HepG2 (cell line): ENCODE results near the gene PRKCD. TPM values are rescaled to one million over a fixed set of nuclear protein-coding genes. Genes with fewer than 3 reads are reported as not detected.

ENCODE experiments used
- CBX5 ChIP-seq: sonication (generic); formaldehyde crosslinking; IDR thresholded peaks from 2 replicates; pipeline ENCODE4 v1.4.0; 2020; ENCODE audit warnings: missing genetic modification reagents, borderline replicate concordance
- MAFK ChIP-seq, 2 experiments: IDR thresholded peaks in 1 of 2; conservative IDR thresholded peaks in 1 of 2; 2 replicates each; pipeline ENCODE4 v1.6.1; 2011; ENCODE audit warnings: improper control_type of control experiment in 2 of 2, low read length in 2 of 2
- MLX ChIP-seq: IDR thresholded peaks from 2 replicates; pipeline ENCODE4 v1.6.1; 2016
- NFKBIZ ChIP-seq: IDR thresholded peaks from 2 replicates; pipeline ENCODE4 v1.6.1; 2018; ENCODE audit warnings: missing genetic modification reagents, missing compliant biosample characterization
- PAWR ChIP-seq: sonication (generic); formaldehyde crosslinking; IDR thresholded peaks from 2 replicates; pipeline ENCODE4 v1.4.0; 2020; ENCODE audit warnings: missing genetic modification reagents, mild to moderate bottlenecking, borderline replicate concordance
- POLR2G ChIP-seq: fragments of 200-400 bp; formaldehyde crosslinking; IDR thresholded peaks from 2 replicates; pipeline ENCODE4 v1.6.1; 2018; ENCODE audit warnings: mild to moderate bottlenecking, low read depth, low read length, moderate library complexity
- RAD21 ChIP-seq: fragments of 450-650 bp; formaldehyde crosslinking; IDR thresholded peaks from 2 replicates; pipeline ENCODE4 v1.5.0; 2020; ENCODE audit warnings: mild to moderate bottlenecking
- RXRA ChIP-seq: sonication (generic); formaldehyde crosslinking; IDR thresholded peaks from 2 replicates; pipeline ENCODE4 v1.5.1; 2020; ENCODE audit warnings: missing genetic modification reagents
- TARDBP ChIP-seq: sonication (generic); formaldehyde crosslinking; IDR thresholded peaks from 2 replicates; pipeline ENCODE4 v1.8.0; 2022; ENCODE audit warnings: mild to moderate bottlenecking, missing genetic modification reagents
- TBX2 ChIP-seq: sonication (generic); formaldehyde crosslinking; IDR thresholded peaks from 2 replicates; pipeline ENCODE4 v1.5.0; 2020; ENCODE audit warnings: missing genetic modification reagents, mild to moderate bottlenecking, borderline replicate concordance
- WIZ ChIP-seq: sonication (generic); formaldehyde crosslinking; IDR thresholded peaks from 2 replicates; pipeline ENCODE4 v1.5.1; 2020; ENCODE audit warnings: mild to moderate bottlenecking, missing genetic modification reagents
- ZBTB25 ChIP-seq: IDR thresholded peaks from 2 replicates; pipeline ENCODE4 v1.6.1; 2018; ENCODE audit warnings: missing genetic modification reagents
- ZMYM2 ChIP-seq: sonication (generic); formaldehyde crosslinking; IDR thresholded peaks from 2 replicates; pipeline ENCODE4 v1.8.0; 2022; ENCODE audit warnings: mild to moderate bottlenecking, missing genetic modification reagents
- ZMYM3 ChIP-seq: sonication (generic); formaldehyde crosslinking; IDR thresholded peaks from 2 replicates; pipeline ENCODE4 v1.5.1; 2020; ENCODE audit warnings: mild to moderate bottlenecking, missing genetic modification reagents
- ZNF10 ChIP-seq: sonication (generic); formaldehyde crosslinking; IDR thresholded peaks from 2 replicates; pipeline ENCODE4 v1.4.0; 2020; ENCODE audit warnings: mild to moderate bottlenecking, low read depth, missing genetic modification reagents, borderline replicate concordance
- ZNF205 ChIP-seq: IDR thresholded peaks from 2 replicates; pipeline ENCODE4 v1.6.1; 2018; ENCODE audit warnings: missing biosample characterization, missing genetic modification reagents
- ZNF331 ChIP-seq: sonication (generic); formaldehyde crosslinking; IDR thresholded peaks from 2 replicates; pipeline ENCODE4 v1.4.0; 2020; ENCODE audit warnings: missing genetic modification reagents
- ZNF746 ChIP-seq: sonication (generic); formaldehyde crosslinking; IDR thresholded peaks from 2 replicates; pipeline ENCODE4 v1.8.0; 2022; ENCODE audit warnings: mild to moderate bottlenecking, missing genetic modification reagents
- polyA plus RNA-seq, 8 experiments: library from polyadenylated mRNA; depleted of rRNA in 3 of 8; stranded (reverse) in 7 of 8; unstranded in 1 of 8; fragments of >200 nt; fragmentation: Illumina TruSeq in 4 of 8; extraction: Trizol in 4 of 8; gene quantifications; 2 replicates each; pipeline versions ENCODE4 v1.2.1 to v1.2.3, GENCODE V29; 2011 to 2016; ENCODE audit warnings: low read depth in 4 of 8, missing spikeins in 1 of 8, mixed read lengths in 1 of 8; ENCODE audit not compliant: insufficient read depth in 1 of 8
- total RNA-seq, 5 experiments: library from RNA; depleted of rRNA; stranded (reverse); fragments of >200 nt; fragmentation: Illumina TruSeq; extraction: Trizol; gene quantifications; 2 replicates each; pipeline ENCODE4 v1.2.3, GENCODE V29; 2016; ENCODE audit warnings: low read depth in 1 of 5
- TF ChIP-seq, protein P1 (sequence below): sonication (generic); formaldehyde crosslinking; IDR thresholded peaks from 2 replicates; pipeline ENCODE4 v1.4.0; 2020; ENCODE audit warnings: missing genetic modification reagents
- TF ChIP-seq, protein P2 (sequence below): IDR thresholded peaks from 2 replicates; pipeline ENCODE4 v1.6.1; 2012; ENCODE audit warnings: inconsistent platforms
- TF ChIP-seq, protein P3 (sequence below): sonication (generic); formaldehyde crosslinking; conservative IDR thresholded peaks from 2 replicates; pipeline ENCODE4 v1.4.0; 2020; ENCODE audit warnings: missing genetic modification reagents

The PRKCD gene
- total and polyA plus RNA-seq, 2 of the 13 experiments (the other 11 are each of a cell fraction or from before 2014, with no cell fraction given) = 1.6 to 40.7 TPM

GRCh38 chr3:53236112-53236841 lies 75.3 kb downstream of the PRKCD start (continued):
- TF ChIP-seq, protein P1, sequence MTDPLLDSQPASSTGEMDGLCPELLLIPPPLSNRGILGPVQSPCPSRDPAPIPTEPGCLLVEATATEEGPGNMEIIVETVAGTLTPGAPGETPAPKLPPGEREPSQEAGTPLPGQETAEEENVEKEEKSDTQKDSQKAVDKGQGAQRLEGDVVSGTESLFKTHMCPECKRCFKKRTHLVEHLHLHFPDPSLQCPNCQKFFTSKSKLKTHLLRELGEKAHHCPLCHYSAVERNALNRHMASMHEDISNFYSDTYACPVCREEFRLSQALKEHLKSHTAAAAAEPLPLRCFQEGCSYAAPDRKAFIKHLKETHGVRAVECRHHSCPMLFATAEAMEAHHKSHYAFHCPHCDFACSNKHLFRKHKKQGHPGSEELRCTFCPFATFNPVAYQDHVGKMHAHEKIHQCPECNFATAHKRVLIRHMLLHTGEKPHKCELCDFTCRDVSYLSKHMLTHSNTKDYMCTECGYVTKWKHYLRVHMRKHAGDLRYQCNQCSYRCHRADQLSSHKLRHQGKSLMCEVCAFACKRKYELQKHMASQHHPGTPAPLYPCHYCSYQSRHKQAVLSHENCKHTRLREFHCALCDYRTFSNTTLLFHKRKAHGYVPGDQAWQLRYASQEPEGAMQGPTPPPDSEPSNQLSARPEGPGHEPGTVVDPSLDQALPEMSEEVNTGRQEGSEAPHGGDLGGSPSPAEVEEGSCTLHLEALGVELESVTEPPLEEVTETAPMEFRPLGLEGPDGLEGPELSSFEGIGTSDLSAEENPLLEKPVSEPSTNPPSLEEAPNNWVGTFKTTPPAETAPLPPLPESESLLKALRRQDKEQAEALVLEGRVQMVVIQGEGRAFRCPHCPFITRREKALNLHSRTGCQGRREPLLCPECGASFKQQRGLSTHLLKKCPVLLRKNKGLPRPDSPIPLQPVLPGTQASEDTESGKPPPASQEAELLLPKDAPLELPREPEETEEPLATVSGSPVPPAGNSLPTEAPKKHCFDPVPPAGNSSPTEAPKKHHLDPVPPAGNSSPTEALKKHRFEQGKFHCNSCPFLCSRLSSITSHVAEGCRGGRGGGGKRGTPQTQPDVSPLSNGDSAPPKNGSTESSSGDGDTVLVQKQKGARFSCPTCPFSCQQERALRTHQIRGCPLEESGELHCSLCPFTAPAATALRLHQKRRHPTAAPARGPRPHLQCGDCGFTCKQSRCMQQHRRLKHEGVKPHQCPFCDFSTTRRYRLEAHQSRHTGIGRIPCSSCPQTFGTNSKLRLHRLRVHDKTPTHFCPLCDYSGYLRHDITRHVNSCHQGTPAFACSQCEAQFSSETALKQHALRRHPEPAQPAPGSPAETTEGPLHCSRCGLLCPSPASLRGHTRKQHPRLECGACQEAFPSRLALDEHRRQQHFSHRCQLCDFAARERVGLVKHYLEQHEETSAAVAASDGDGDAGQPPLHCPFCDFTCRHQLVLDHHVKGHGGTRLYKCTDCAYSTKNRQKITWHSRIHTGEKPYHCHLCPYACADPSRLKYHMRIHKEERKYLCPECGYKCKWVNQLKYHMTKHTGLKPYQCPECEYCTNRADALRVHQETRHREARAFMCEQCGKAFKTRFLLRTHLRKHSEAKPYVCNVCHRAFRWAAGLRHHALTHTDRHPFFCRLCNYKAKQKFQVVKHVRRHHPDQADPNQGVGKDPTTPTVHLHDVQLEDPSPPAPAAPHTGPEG (CRISPR knock-in tag) = no peak
- TF ChIP-seq TBX2 (peak; percentile 21; the same call in 1 of the 2 replicates), ZBTB25 (CRISPR knock-in tag) (0 out of 2 replicates have a peak, but pooled peaks have one; percentile 18), PAWR (CRISPR knock-in tag) (0 out of 2 replicates have a peak, but pooled peaks have one; percentile 37), ZNF205 (no peak), CBX5 (CRISPR knock-in tag) (peak; percentile 49; the same call in 1 of the 2 replicates), NFKBIZ (peak; percentile 49; the same call in 1 of the 2 replicates), ZMYM2 (no peak), ZNF746 (CRISPR knock-in tag) (no peak), RXRA (CRISPR knock-in tag) (peak; percentile 50), ZMYM3 (CRISPR knock-in tag) (peak; percentile 22; the same call in 1 of the 2 replicates), RAD21 (CRISPR knock-in tag) (peak; percentile 47; the same call in 1 of the 2 replicates), MAFK (conservative IDR thresholded peaks at IDR 0.05 in 1 of 2, IDR thresholded peaks at IDR 0.05 in 1 of 2; ENCODE audit: low read length in 2 of 2) (peak; percentile 94 to 98), MLX (0 out of 2 replicates have a peak, but pooled peaks have one; percentile 22), WIZ (CRISPR knock-in tag) (no peak), TARDBP (0 out of 2 replicates have a peak, but pooled peaks have one; percentile 19), ZNF331 (CRISPR knock-in tag) (peak; percentile 49; the same call in 1 of the 2 replicates), ZNF10 (no peak), POLR2G (no peak)
- TF ChIP-seq, protein P2, sequence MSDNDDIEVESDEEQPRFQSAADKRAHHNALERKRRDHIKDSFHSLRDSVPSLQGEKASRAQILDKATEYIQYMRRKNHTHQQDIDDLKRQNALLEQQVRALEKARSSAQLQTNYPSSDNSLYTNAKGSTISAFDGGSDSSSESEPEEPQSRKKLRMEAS = peak; percentile 53
- TF ChIP-seq, protein P3, sequence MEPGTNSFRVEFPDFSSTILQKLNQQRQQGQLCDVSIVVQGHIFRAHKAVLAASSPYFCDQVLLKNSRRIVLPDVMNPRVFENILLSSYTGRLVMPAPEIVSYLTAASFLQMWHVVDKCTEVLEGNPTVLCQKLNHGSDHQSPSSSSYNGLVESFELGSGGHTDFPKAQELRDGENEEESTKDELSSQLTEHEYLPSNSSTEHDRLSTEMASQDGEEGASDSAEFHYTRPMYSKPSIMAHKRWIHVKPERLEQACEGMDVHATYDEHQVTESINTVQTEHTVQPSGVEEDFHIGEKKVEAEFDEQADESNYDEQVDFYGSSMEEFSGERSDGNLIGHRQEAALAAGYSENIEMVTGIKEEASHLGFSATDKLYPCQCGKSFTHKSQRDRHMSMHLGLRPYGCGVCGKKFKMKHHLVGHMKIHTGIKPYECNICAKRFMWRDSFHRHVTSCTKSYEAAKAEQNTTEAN (CRISPR knock-in tag) = 0 out of 2 replicates have a peak, but pooled peaks have one; percentile 36
